ENCODE data around the gene ITIH1.
"Not testable (repeated sequence)": the region's sequence is repeated elsewhere in the genome, so short reads cannot be mapped to it uniquely, and the experiment has no call there.

ITIH1 gene, protein sequence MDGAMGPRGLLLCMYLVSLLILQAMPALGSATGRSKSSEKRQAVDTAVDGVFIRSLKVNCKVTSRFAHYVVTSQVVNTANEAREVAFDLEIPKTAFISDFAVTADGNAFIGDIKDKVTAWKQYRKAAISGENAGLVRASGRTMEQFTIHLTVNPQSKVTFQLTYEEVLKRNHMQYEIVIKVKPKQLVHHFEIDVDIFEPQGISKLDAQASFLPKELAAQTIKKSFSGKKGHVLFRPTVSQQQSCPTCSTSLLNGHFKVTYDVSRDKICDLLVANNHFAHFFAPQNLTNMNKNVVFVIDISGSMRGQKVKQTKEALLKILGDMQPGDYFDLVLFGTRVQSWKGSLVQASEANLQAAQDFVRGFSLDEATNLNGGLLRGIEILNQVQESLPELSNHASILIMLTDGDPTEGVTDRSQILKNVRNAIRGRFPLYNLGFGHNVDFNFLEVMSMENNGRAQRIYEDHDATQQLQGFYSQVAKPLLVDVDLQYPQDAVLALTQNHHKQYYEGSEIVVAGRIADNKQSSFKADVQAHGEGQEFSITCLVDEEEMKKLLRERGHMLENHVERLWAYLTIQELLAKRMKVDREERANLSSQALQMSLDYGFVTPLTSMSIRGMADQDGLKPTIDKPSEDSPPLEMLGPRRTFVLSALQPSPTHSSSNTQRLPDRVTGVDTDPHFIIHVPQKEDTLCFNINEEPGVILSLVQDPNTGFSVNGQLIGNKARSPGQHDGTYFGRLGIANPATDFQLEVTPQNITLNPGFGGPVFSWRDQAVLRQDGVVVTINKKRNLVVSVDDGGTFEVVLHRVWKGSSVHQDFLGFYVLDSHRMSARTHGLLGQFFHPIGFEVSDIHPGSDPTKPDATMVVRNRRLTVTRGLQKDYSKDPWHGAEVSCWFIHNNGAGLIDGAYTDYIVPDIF

DNA sequence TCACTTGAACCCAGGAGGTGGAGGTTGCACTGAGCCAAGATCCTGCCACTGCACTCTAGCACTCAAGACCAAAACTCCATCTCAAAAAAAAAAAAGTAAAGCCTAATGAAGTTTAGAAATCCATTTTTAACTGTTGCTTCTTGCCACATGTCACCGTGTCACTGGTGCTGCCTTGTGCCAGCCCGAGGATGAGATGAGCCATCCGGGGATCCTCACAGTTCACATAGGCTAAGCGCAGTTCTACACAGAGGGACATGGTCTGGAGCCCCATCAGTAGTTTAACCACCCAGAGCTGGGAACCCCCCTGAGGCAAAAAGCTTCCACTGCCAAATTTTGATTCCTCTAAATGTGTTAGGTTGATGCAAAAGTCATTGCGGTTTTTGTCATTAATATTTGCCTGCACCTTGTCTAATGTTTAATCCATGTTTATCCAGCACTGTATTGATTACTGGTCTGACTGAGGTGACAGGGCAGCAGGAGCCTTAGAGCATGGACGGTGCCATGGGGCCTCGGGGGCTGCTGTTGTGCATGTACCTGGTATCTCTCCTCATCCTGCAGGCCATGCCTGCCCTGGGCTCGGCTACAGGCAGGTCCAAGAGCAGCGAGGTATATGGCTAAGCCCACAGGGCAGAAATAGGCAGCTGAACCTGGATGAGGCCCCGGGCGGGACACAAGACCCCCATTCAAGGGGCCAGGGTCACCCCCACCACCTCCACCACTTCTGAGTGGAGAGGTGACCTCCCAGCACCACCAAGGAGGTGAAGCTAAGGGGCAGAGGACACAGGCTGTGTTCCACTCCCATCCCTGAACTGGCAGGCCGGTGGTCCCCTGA lies at the start of gene ITIH1:
TSS of gene ITIH1 (plus strand) at position 473 of the 832 bp plus-strand sequence. CDS start at position 490, 17 bp downstream.
- DNase-seq: no peak

DNA sequence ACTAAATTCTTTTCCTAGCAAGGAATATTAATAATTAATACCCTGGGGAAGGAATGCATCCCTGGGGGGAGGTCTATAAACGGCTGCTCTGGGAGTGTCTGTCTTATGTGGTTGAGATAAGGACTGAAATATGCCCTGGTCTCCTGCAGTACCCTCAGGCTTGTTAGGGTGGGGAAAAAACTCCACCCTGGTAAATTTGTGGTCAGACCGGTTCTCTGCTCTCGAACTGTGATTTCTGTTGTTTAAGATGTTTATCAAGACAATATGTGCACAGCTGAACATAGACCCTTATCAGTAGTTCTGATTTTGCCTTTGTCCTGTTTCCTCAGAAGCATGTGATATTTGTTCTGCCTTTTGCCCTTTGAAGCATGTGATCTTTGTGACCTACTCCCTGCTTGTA lies 48.6 kb upstream of the ITIH1 start:
- not testable (repeated sequence) for DNase-seq

DNA sequence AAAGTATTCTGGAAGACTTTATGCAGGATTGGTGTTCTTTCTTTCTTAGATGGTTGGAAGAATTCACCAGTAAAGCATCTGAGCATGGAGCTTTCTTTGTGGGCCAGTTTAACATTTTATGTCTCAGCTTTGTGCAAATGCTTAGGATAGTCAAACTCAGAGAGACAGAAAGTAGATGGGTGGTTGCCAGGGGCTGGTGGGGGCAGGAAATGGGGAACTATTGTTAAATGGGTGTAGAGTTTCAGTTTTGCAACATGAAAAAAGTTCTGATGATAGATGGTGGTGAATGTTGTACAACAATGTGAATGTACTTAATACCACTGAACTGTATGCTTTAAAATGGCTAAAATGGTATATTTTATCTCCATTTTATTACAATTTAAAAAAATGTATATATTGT lies 46.7 kb upstream of the ITIH1 start:
- DNase-seq: no peak

GRCh38 chr3:52731590-52731989 lies 45.8 kb upstream of the ITIH1 start:
- DNase-seq: no peak

GRCh38 chr3:52733256-52733891 lies 44.0 kb upstream of the ITIH1 start:
- no peak for DNase-seq

- no peak for DNase-seq
Observed at GRCh38 chr3:52739730-52740129, 37.7 kb upstream of the ITIH1 start.

- peak; percentile 24 for DNase-seq
Observed at GRCh38 chr3:52742418-52743041, 34.9 kb upstream of the ITIH1 start.

DNA sequence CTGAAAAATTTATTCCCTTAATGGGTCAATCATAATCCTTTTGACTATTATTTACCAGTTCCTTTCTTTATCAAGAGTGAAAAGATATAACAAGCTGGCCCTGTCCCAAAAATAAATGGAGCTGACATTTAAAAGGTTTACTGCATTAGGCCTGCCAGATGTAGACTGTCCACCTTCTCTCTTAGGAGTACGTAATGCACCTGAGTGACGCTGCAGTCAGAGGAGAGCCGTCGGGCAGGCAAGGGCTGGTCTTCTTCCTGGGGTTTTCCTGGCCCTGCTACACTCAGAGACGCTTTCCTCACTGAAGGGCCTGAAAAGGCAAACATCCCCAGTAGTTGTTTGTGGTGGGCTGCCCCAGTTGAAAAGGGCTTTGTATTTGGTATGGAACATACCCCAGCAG lies 34.2 kb upstream of the ITIH1 start:
- DNase-seq: no peak

DNA sequence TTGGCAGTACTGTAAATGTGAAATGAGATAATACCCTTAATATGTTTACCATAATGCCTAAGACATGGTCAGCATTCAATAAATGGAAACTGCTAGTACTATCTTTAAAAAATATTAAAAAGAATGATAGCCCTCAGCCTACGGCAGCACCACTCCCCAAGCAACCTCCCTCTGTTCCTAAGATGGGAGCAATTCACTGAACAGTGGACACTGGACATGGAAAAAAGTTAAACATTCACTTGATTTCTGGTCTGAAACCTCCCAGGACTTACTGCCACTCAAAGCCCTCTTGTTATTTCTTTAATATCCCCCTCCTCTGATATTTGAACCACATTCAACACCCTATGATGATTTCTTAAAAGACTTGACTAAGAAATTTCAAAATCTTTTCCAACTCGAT lies 33.7 kb upstream of the ITIH1 start:
- no peak for DNase-seq

GRCh38 chr3:52752045-52752660 lies 25.2 kb upstream of the ITIH1 start:
- DNase-seq: peak; percentile 1

GRCh38 chr3:52754373-52754772 lies 23.0 kb upstream of the ITIH1 start:
- no peak for DNase-seq

DNA sequence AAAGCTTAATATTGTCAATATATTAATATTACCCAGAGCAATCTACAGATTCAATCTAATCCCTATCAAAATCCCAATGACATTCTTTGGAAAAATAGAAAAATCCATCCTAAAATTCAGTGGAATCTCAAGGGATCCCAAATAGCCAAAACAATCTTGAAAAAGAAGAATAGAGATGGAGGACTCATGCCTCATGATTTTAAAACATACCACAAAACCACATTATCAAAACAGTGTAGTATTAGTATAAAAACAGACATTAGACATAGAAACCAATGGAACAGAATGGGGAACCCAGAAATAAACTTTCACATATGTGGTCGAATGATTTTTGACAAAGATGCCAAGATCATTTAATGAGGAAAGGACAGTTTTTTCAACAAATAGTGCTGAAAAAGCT lies 21.3 kb upstream of the ITIH1 start:
- DNase-seq: no peak

DNA sequence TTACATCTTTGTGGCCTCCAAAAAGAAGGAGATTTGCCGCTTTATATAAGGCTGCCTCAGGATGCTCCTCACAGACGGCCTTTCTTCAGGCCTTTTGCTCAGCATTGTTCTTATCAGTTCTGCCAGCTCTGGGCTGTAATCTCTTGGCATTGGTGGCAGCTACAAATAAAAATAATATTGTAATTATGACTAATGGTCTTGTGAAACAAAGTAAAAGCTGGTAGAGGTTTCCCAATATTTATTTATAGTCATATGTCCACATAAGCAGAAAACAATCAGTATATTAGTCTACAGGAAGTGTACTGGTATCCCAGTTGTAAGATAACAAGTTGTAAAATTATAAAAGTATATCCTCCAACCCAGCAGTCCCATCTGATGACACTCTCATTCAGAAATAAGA lies 13.9 kb upstream of the ITIH1 start:
- DNase-seq: no peak

- peak; percentile 8 for DNase-seq
Observed at GRCh38 chr3:52769786-52770455, 7.5 kb upstream of the ITIH1 start.

- DNase-seq: peak; percentile 86
Observed at GRCh38 chr3:52770496-52771333, 6.7 kb upstream of the ITIH1 start, which contains the start of gene NEK4. NEK4 (minus strand) TSS chr3:52770940; CDS start chr3:52770746, 194 bp downstream.

DNA sequence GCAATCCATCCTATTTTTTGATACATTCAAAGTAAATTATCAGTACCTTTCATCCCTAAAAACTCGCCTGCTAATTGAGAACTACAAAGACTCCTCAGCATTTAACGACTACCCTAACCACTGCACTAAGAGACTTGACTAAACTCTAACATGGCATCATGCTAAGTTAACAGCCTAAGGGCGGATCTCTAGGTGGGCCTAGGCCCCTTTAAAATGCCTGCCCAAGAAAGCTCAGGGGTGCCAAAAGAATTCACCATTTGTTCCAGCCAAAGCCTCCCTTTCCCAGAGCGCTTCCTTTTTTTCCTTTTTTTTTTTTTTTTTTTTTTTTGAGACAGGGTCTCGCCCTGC lies 6.1 kb upstream of the ITIH1 start:
- no peak for DNase-seq

DNA sequence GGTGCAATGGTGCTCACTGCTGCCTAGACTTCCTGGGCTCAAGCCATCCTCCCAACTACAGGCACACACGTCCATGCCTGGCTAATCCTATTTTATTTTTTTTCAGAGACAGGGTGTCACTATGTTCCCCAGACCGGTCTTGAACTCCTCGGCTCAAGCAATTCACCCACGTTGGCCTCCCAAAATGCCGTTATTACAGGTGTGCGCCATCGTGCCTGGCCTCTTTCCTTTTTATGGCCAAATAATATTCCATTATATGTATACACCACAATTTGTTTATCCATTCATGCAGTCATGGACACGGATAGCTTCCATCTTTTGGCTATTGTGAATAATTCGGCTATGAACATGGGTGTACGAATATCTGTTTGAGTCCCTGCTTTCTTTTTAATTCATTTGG lies 5.7 kb upstream of the ITIH1 start:
- DNase-seq: no peak

- no peak for DNase-seq
Observed at GRCh38 chr3:52773361-52774065, 3.9 kb upstream of the ITIH1 start.

DNA sequence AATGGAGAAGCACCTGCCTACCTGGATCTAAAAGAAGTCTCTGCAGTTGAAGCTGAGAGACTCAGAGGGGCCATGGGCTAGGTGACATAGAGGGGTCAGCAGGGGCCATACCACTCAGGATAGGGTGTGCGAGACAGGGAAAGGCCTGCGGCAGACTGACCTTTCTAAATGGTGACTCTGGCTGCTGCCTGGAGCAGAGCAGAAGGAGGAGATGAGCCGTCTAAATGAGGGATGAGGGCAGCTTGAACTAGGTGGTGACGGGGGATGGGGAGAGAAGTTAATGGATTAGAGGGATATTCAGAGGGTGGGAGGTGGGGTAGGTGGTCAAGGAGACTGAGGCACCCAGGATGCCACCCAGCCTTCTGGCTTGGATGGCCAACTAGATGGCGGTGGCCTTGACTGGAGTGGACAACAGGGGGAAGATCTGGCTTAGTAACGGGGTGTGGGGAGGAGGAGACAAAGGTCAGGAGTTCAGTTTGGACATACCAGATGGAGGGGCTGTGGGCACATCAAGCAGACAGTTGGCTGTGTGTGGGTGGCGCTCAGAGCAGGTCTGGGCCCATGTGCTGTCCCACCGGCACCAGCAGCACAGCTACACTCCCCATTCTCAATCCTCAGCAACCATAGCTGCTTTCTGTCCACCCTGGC lies 3.2 kb upstream of the ITIH1 start:
- no peak for DNase-seq
